AG10803 (cell line): ENCODE data around the gene OVOL1.

Source experiments
- DNase-seq: peaks from one replicate; pipeline ENCODE4 v3.0.0; 2010; ENCODE audit warnings: low read depth
- H3K4me3 ChIP-seq: 2 replicates; pipeline ENCODE4 v1.5.1; 2011; ENCODE audit warnings: mild to moderate bottlenecking, low read length, control low read depth
- TF ChIP-seq, protein P1 (sequence below): conservative IDR thresholded peaks from 2 replicates; pipeline ENCODE4 v1.5.1; 2011; ENCODE audit warnings: mild to moderate bottlenecking, low read length, control low read depth, inconsistent platforms

The OVOL1 gene

DNA sequence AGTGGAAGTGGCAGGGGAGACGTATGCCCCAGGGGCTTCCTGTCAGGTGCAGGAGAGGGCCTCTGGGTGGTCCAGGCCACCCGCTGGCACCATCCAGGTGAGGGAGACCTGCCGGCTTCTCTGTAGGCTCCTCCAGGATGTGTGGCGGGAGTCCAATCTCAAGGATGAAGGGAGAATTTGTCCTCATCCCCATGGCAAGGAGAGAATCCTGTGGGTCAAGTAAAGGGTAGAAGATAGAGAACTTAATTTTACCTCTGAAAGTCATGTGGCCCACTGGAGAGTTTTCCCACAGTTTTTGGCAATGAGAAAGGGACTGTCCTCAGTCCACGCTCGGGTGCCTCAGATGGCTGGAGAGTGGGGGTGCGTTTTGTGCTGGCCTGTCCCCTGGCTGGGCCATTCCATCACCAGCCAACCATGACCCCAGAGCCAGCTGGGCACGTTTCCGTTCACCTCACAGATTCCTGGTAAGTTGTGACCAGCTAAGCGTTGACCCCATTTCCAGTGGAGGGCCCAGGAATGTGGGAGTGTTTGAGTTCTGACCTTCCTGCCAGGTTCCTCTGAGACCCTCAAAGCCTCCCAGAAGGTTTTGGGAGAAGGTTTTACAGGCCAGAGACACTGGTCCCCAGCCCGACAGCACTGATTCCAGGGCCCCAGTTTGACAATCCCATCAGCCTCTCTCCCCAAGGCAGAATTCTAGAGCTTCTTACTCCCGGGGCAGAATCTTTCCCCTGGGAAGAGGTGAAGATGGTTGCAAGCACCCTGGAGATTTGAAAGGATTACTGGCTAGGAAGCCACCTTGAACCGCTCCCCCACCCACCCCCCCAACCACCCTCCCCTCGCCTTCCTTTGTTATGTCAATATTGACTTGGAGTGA lies 2.6 kb downstream of the OVOL1 start:
- TF ChIP-seq, protein P1, sequence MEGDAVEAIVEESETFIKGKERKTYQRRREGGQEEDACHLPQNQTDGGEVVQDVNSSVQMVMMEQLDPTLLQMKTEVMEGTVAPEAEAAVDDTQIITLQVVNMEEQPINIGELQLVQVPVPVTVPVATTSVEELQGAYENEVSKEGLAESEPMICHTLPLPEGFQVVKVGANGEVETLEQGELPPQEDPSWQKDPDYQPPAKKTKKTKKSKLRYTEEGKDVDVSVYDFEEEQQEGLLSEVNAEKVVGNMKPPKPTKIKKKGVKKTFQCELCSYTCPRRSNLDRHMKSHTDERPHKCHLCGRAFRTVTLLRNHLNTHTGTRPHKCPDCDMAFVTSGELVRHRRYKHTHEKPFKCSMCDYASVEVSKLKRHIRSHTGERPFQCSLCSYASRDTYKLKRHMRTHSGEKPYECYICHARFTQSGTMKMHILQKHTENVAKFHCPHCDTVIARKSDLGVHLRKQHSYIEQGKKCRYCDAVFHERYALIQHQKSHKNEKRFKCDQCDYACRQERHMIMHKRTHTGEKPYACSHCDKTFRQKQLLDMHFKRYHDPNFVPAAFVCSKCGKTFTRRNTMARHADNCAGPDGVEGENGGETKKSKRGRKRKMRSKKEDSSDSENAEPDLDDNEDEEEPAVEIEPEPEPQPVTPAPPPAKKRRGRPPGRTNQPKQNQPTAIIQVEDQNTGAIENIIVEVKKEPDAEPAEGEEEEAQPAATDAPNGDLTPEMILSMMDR = no peak
- DNase-seq = no peak
- H3K4me3 ChIP-seq = no peak overlapping the region

DNA sequence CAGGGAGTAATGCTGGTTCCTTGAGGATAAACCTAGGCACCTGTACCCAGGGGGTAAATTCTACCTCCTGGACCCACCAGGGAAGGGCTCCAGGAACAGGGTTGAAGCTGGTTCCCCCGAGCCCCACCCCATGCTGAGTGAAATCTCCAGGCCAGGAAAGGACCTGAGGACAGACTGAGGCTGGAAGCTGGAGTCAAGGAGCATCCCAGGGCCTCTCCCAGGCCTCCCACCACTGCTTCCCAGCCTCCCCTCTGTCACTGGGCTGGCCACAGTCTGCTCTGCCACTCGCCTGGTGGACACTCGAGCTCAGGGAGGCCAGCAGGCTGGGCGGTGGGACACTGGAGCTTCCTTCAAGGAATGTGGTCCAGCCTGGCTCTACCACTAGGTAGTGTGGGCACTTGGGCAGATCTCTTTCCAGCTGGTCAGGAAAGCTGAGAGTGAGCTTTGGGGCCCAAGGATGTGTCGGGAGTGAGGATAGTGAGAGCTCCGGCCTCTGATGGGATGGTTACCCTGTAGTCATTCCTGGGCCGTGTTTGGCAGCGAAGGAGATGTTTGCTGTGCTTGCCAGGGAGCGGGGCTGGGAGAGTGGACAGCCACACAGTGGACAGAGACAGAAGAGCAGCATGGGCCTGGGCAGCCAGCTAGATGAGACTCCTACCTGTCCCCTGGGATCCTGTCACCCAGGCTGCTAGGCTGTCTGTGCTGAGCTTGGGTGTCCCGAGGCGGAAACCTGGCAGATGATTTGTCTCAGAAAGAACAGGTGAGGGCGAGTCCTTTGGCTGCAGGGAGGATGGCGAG lies 3.4 kb downstream of the OVOL1 start:
- TF ChIP-seq, protein P1 = no peak
- H3K4me3 ChIP-seq = no peak overlapping the region
- DNase-seq = no peak

DNA sequence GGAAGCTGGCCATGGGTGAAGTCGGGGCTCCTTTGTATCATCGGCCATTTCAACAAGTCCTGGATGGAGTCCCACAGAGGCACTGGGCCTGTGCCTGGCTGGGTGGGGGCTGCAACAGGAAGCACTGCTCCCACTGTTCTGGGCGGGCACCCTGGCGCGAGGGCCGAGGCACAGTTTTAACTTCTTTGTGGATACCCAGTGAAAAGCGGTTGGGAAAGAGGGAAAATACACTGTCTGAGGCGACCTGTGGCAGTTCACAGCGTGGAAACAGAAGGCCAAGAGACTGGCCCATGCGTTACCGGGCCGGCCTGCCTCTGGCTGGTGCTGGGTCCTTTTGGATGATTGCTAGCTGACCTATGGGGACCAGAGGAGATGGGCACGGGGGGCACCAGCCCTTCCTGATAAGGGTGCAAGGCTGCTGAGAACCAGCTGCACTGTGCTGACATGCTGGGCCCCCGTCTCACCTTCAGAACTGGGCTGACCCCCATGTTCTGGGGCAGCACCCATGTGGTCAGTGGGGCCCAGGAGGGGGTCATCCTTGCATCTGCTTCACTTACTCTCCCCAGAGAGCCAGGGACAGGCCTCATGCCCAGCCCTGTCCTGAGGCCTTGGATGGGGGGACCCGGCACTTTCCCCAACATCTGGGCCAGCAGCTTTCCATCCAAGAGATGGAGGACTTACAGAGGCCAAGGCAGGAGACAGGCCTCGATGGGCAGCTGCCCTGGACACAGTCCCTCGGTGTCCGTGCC lies 4.2 kb downstream of the OVOL1 start:
- H3K4me3 ChIP-seq = no peak overlapping the region
- TF ChIP-seq, protein P1 = no peak
- DNase-seq = no peak

DNA sequence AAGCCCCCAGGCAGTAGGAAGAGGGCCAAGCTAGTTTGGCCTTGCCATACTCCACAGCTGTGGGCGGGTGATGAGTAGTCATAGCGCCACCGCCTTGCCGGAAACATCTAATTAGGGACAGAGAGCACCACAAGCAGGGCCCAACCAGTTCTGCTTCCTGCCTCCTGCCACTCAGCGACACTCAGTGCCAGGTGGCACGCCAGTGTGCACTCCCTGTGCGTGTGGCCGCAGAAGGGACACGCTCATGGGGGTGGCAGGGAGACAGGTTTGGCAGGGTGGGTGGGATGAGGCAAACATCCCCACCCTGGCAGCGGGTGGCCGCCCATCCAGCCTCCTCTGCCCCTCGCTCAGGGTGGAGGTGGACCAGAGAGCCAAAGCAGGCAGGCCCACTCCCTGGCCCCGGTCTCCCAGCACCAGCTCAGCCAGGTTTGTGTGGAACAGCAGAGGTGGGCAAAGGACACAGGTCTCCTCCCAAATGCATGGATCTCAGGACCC lies 4.9 kb downstream of the OVOL1 start:
- TF ChIP-seq, protein P1 = no peak
- no peak for DNase-seq
- H3K4me3 ChIP-seq = no peak overlapping the region

DNA sequence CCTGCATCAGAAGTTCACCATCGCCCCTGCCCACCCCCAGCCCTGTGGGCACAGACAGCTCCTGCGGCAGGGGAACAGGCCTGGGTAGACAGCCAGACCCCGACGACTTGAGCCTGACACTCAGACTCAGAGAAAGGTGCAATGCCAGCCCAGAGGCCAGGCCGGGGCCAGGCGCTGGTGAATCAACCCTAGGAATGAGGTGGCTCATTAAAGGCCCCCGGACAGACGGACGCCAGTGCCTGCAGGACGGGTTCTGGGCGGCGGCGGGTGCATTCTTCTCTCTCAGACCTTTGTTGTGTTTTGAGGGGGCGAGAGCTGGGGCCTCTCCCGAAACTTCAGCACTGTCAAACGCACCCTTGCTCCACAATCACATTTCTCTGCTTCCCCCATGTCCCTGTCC lies 5.6 kb downstream of the OVOL1 start:
- no peak overlapping the region for H3K4me3 ChIP-seq
- DNase-seq = no peak
- TF ChIP-seq, protein P1 = no peak

DNA sequence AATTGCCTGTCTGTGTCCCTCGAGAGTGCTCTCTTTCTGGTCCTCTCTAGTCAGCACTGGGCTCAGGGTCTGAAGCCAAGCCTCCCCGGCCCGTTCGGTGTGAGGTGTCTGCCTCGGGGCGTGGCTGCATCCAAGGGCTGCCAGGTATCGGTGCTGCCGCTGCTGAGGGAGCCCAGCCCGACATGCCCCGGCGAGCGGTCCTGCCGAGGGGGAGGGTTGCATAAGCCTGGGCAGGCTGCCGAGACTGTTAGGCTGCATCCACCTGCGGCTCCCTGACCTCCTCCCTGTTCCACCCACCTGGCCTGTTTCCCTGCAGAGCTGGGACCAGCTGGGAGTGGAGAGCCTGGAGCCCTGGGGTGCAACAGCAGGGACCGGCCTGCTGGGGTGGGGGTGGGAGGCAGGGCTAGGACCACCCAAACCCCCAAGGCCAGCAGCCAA lies 6.3 kb downstream of the OVOL1 start:
- DNase-seq = no peak
- TF ChIP-seq, protein P1 = no peak
- H3K4me3 ChIP-seq = no peak overlapping the region
